Subcutaneous adipose tissue (tissue), 4 donors: ENCODE measurements around the gene NVL. TPM values are rescaled to one million over a fixed set of nuclear protein-coding genes. Genes with fewer than 3 reads are reported as not detected.

Experiments used
- CTCF ChIP-seq: fragments of 450-650 bp; IDR thresholded peaks from one replicate; pipeline ENCODE4 v1.5.1; 2016; ENCODE audit warnings: low read depth, mild to moderate bottlenecking, control low read depth, antibody characterized with exemption, moderate library complexity
- total RNA-seq, 4 donors: library from RNA; depleted of rRNA; stranded (reverse); fragments of >200 nt; gene quantifications; one replicate each; pipeline ENCODE4 v1.1.0, GENCODE V29; 2016

The NVL gene
- total RNA-seq, 4 donors from 2014 or later = 18.9 to 43.3 (median 28.2) TPM

DNA sequence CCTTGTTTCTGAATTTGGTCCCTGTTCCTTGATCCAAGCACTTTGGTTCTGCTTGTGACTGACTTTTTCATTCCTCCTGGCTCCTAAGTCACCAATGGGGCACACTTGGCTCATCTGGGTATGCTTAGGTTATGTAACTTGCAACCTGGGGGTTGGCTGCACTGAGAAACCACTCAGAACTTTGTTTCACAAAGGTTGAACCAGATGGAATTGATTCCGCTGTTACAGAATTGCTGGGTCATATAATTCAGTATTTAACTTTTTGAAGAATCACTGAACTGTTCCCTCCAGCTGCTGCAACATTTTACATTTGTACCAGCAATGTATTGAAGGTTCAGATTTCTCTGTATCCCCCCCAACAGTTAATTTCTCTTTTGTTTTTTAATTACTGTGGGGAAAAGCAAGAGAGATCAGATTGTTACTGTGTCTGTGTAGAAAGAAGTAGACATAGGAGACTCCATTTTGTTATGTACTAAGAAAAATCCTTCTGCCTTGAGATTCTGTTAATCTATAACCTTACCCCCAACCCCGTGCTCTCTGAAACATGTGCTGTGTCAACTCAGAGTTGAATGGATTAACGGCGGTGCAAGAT is 9.6 kb upstream of the NVL start:
- no peak for TF ChIP-seq CTCF

GRCh38 chr1:224338150-224338838 is 8.3 kb upstream of the NVL start:
- TF ChIP-seq CTCF = no peak

DNA sequence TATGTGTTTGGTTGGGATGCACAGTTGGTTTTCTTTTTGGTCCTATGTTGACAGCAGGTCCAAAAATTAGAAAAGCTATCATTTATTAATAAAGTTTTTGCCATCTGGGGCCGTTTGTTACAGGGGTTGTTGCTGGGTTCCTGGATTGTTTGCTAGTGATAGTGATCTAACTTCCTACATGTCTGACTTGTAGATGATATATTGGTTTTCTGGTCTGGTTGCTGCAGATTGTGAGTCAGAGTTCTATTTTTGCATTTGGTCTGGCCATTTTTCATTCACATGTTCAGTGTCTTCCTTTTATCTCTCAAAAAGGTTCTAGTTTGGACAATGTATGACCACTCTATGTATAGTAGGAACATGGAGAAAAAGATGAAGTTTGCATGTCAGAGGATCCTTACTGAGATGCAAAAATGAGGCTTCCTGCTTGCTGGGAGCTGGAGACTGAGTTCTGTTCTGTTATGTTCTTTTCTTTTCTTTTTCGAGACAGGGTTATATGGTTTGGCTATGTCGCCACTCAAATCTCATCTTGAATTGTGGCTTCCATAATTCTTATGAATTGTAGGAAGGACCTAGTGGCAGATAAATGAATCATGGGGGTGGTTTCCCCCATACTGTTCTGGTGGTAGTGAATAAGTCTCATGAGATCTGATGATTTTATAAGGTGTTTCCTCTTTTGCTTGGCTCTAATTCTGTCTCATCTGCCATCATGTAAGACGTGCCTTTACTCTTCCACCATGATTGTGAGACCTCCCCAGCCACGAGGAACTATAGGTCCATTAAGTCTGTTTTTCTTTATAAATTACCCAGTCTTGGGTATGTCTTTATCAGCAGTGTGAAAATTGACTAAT is 4.2 kb upstream of the NVL start:
- TF ChIP-seq CTCF = no peak

DNA sequence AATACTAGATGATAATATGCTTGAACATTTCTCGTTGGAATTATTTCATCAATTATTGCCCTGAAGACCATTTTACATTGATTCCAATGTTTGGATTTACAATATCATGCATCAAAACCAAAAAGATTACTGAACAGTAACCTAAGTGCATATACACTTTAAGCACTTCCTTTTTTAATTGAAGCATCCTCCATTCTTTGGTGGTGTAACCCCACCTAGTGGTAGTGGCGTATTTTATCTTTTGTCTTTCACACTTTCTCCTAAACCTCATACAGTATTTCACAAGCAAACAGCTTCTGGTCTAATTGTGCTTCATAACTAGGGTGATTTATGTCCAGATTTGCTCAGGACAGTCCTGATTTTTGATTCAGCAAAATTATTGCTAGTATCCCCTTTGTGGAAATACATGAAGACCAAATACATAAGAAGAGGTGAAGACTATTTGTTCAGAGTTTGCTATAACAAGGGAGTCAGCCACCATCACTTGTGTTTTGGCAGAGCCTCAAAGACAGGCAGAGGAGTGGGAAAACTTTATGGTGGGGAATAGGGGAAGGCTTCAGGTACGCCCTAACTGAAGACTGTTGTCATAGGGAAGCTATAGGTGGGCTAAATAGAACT is 3.4 kb upstream of the NVL start:
- no peak for TF ChIP-seq CTCF

DNA sequence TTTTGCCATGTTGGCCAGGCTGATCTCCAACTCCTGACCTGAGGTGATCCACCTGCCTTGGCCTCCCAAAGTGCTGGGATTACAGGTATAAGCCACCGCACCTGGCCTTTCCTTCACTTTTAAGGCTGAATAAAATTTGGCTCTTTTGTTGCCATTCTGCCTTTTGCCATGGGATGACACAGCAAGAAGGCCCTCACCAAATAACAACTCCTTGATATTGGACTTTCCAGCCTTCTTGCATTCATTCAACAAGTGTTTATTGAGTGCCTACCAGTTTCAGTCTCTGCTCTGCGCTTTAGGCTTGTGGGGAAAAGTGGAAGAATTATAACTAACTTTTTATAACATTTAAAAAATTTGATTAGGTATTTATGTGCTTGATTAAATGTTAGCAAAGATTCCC is 1.9 kb upstream of the NVL start:
- TF ChIP-seq CTCF = no peak

GRCh38 chr1:224331326-224331725 is 1.4 kb upstream of the NVL start:
- no peak for TF ChIP-seq CTCF

DNA sequence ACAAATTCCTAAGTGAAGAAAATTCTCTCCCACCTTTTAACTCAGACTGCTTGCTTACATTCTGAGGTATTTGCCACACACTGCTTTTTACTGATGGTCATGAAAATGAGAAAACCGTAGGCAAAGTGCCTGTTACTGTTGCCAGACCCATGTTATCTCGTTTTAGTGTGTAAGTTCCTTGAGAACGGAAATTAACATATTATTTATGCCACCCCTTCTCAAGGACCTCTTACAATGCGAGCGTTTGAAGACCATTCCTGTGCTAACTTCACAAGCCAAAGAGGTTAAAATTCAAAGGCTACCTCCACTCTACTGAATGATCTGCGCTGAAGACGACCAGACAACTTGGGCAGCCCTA is 509 bp downstream of the NVL start:
- TF ChIP-seq CTCF = no peak
